Measurements from ENCODE around the gene NPAS3. TPM values are rescaled to one million over a fixed set of nuclear protein-coding genes. Genes with fewer than 3 reads are reported as not detected.

The NPAS3 gene
- total and polyA plus RNA-seq, 2 of the 8 experiments (the other 6 are each of a cell fraction or from before 2014, with no cell fraction given), result 0.11 to 0.60 TPM

DNA sequence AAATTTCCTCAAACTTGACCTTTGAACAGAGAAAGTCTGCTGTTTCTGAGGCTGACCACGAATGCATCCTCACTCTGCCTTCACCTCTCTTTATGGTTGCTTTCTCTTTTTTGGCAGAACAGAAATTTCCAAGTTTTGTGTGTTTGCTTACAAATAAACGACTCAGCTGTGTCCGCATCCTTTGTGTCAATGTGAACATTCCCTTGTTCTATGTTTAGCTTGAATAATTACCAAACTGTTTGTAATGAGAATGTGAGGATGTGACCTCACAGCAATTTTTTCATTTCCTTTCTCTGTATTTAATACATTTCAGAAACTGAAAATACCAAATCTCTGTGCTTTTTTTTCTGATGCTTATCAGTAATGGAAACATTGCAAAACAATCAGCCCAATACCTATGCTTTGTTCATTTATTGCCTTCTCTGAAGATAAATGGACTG lies 601.3 kb downstream of the NPAS3 start:
- Histone ChIP-seq H3K4me1 (replicated peaks in 1 of 4; ENCODE audit: control insufficient read depth in 3 of 4, insufficient read depth in 4 of 4, low read length in 3 of 4) (no peaks in the 10 kb centered on the region), H2BK12ac (ENCODE audit: low read depth, low read length) (no peak overlapping the region), H2AFZ (ENCODE audit: low read length) (no peak overlapping the region), H3K23ac (ENCODE audit: insufficient read length) (no peak overlapping the region), H2BK5ac (ENCODE audit: low read depth, low read length) (no peak overlapping the region), H2AK5ac (ENCODE audit: low read depth, low read length) (no peak overlapping the region), H4K8ac (ENCODE audit: extremely low read depth, insufficient read depth, low read length) (no peak overlapping the region), H3K4me2 (ENCODE audit: insufficient read depth in 1 of 2, low read depth in 2 of 2, low read length in 2 of 2) (no peak overlapping the region), H3K36me3 (ENCODE audit: control insufficient read depth in 2 of 4, insufficient read depth in 4 of 4, low read length in 3 of 4) (no peaks in the 10 kb centered on the region), H2BK120ac (replicated peaks; ENCODE audit: low read depth, low read length) (no peak overlapping the region), H4K5ac (ENCODE audit: insufficient read length, low read depth, low read length) (no peak overlapping the region), H2BK20ac (ENCODE audit: low read length) (no peak overlapping the region), H3K9me3 (ENCODE audit: insufficient read depth in 2 of 2, low read depth in 1 of 2, low read length in 1 of 2) (no peaks in the 10 kb centered on the region), H3K23me2 (ENCODE audit: low read depth, low read length) (no peaks in the 10 kb centered on the region), H3K79me1 (ENCODE audit: low read depth, low read length) (no peaks in the 10 kb centered on the region), H3K4ac (replicated peaks; ENCODE audit: insufficient read length, low read depth, low read length) (no peak overlapping the region), H4K91ac (replicated peaks; ENCODE audit: insufficient read length, low read length) (no peak overlapping the region), H4K20me1 (replicated peaks in 1 of 2; ENCODE audit: control insufficient read depth in 1 of 2, insufficient read depth in 2 of 2, low read length in 2 of 2) (no peaks in the 10 kb centered on the region), H3K27ac (ENCODE audit: low read depth, low read length) (no peak overlapping the region), H3K79me2 (ENCODE audit: control insufficient read depth in 1 of 2, insufficient read depth in 2 of 2, low read length in 2 of 2) (no peaks in the 10 kb centered on the region), H2BK15ac (ENCODE audit: low read length) (no peak overlapping the region), H3K14ac (ENCODE audit: insufficient read length) (no peak overlapping the region), H3K9ac (replicated peaks in 1 of 4; ENCODE audit: extremely low read depth in 1 of 4, low read depth in 3 of 4, low read length in 3 of 4) (no peak overlapping the region), H3K56ac (replicated peaks; ENCODE audit: insufficient read length, low read depth, low read length) (no peak overlapping the region), H3K18ac (ENCODE audit: extremely low read depth, low read length) (no peak overlapping the region), H3K27me3 (replicated peaks in 1 of 4; ENCODE audit: control insufficient read depth in 3 of 4, extremely low read depth in 1 of 4, insufficient read depth in 3 of 4, low read length in 3 of 4) (no peaks in the 10 kb centered on the region), H3K4me3 (ENCODE audit: extremely low read depth in 1 of 4, insufficient read depth in 2 of 4, low read depth in 3 of 4, low read length in 4 of 4) (no peak overlapping the region)
- DNase-seq (ENCODE audit: low read depth in 1 of 2, low spot score in 2 of 2), result no peak
- TF ChIP-seq CHD2 (IDR thresholded peaks at IDR 0.05; ENCODE audit: low read length), result no peak
- no peak for TF ChIP-seq BRCA1 (IDR thresholded peaks at IDR 0.05; ENCODE audit: low read depth, low read length)
- no peak for TF ChIP-seq GABPA (IDR thresholded peaks at IDR 0.05; ENCODE audit: borderline replicate concordance, insufficient read depth, low read length)
- no peak for TF ChIP-seq CREB1 (IDR thresholded peaks at IDR 0.05)
- TF ChIP-seq SUZ12 (IDR thresholded peaks at IDR 0.05; ENCODE audit: low read length), result no peak
- no peak for TF ChIP-seq FOSL1 (IDR thresholded peaks at IDR 0.05; ENCODE audit: insufficient read depth, low read depth, low read length)
- no peak for TF ChIP-seq MAFK (IDR thresholded peaks at IDR 0.05; ENCODE audit: low read depth, low read length)
- no peak for TF ChIP-seq ASH2L (IDR thresholded peaks at IDR 0.05; ENCODE audit: low read length)
- TF ChIP-seq RAD21 (IDR thresholded peaks at IDR 0.05 in 1 of 2, conservative IDR thresholded peaks at IDR 0.05 in 1 of 2; ENCODE audit: low read depth in 2 of 2, low read length in 2 of 2), result no peak
- no peak for TF ChIP-seq HDAC2 (IDR thresholded peaks at IDR 0.05; ENCODE audit: borderline replicate concordance in 1 of 2, low read depth in 2 of 2, low read length in 2 of 2)
- no peak for TF ChIP-seq TCF12 (IDR thresholded peaks at IDR 0.05; ENCODE audit: low read depth, low read length)
- TF ChIP-seq TAF1 (IDR thresholded peaks at IDR 0.05; ENCODE audit: low read depth, low read length), result no peak
- TF ChIP-seq, protein P1, sequence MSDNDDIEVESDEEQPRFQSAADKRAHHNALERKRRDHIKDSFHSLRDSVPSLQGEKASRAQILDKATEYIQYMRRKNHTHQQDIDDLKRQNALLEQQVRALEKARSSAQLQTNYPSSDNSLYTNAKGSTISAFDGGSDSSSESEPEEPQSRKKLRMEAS (IDR thresholded peaks at IDR 0.05), result no peak
- TF ChIP-seq CEBPB (IDR thresholded peaks at IDR 0.05; ENCODE audit: low read depth, low read length), result no peak
- POLR2A ChIA-PET (ENCODE audit: partially characterized antibody), result no interaction called here
- 95% methylated on average over 3 of the region's 3 CpGs; no CpG with 5 or more reads in 1 of the 2 experiments for WGBS, 2 experiments (ENCODE audit: extremely low coverage in 1 of 2, insufficient coverage in 1 of 2, insufficient read length in 1 of 2, insufficient replicate concordance in 2 of 2, low coverage in 1 of 2, low lambda C conversion rate in 2 of 2, missing lambda C conversion rate in 1 of 2)
- CTCF ChIA-PET (ENCODE audit: partially characterized antibody), result no interaction called here
- FAIRE-seq, result no peak

Data from H1 (cell line).